Mesodermal cell (in vitro differentiated cells): ENCODE measurements around the gene UTP18. TPM values are rescaled to one million over a fixed set of nuclear protein-coding genes. Genes with fewer than 3 reads are reported as not detected.
A peak's percentile ranks its signal among the peaks of the same experiment; 100 is the strongest.
"Not testable (repeated sequence)": the region's sequence is repeated elsewhere in the genome, so short reads cannot be mapped to it uniquely, and the experiment has no call there.

Source experiments
- H3K27ac ChIP-seq: 2 replicates; pipeline ENCODE4 v1.7.0; 2013; ENCODE audit warnings: mild to moderate bottlenecking, low read depth, low read length, moderate library complexity; ENCODE audit not compliant: severe bottlenecking
- H3K36me3 ChIP-seq: 2 replicates; pipeline ENCODE4 v1.7.1; 2013; ENCODE audit warnings: mild to moderate bottlenecking, low read length, moderate library complexity; ENCODE audit not compliant: control insufficient read depth, insufficient read depth
- H3K4me1 ChIP-seq: one replicate; pipeline ENCODE4 v1.7.1; 2013; ENCODE audit warnings: mild to moderate bottlenecking, low read length; ENCODE audit not compliant: insufficient read depth, control insufficient read depth, poor library complexity, severe bottlenecking
- H3K4me3 ChIP-seq: 2 replicates; pipeline ENCODE4 v1.7.0; 2013; ENCODE audit warnings: low read length, control low read depth, mild to moderate bottlenecking; ENCODE audit not compliant: insufficient read depth, poor library complexity, severe bottlenecking; ENCODE audit errors: extremely low read depth
- H3K9me3 ChIP-seq: 2 replicates; pipeline ENCODE4 v1.7.1; 2013; ENCODE audit warnings: mild to moderate bottlenecking, low read length, moderate library complexity; ENCODE audit not compliant: control insufficient read depth
- WGBS, 2 experiments: methylation state at CpG; one replicate each; pipeline ENCODE4 v1.1.5; 2013; ENCODE audit warnings: missing lambda C conversion rate in 2 of 2; ENCODE audit not compliant: insufficient coverage in 2 of 2; 5-methylcytosine and 5-hydroxymethylcytosine counted together
- polyA plus RNA-seq, 2 experiments: library from polyadenylated mRNA; stranded (reverse); fragments of 50-300 nt; gene quantifications; one replicate each; pipeline ENCODE4 v1.2.3, GENCODE V29; 2013

Gene UTP18
- polyA plus RNA-seq (2013, experiment 1 of 2) = 42.9 TPM
- 42.9 TPM for polyA plus RNA-seq (2013, experiment 2 of 2)

DNA sequence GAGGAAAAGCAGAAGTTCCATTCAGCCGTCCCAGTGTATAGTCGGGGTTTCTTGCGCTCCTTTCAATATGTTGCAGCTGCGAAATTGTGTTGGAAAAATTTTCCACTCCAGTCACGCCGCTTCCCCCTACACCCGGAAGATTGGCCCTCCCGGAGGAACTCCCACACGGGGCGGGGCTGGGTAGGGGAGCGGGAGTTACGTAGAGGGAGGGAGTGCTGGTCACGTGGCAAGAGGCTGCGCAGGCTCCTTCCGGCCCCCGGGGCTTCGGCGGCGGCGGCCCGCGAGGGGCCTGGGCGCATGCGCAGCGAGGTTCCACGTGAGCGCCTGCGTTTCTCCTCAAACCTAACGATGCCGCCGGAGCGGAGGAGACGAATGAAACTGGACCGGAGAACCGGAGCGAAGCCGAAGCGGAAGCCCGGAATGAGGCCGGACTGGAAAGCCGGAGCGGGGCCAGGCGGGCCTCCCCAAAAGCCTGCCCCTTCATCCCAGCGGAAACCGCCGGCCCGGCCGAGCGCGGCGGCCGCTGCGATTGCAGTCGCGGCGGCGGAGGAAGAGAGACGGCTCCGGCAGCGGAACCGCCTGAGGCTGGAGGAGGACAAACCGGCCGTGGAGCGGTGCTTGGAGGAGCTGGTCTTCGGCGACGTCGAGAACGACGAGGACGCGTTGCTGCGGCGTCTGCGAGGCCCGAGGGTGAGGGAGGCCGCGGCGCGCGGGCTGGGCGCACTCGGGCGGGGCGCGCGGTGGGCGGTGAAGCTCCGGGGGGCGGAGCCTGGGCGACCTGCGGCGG lies at the start of gene UTP18:
Gene UTP18, plus strand, starts transcription at position 310 of the 787 bp plus-strand sequence. Its CDS starts 39 bp downstream, at position 349.
- Histone ChIP-seq H3K27ac (peak within 1 kb of the TSS; percentile 100), H3K9me3 (no peaks in the 10 kb centered on the region), H3K4me1 (peaks cover 18% of the 10 kb centered on the region), H3K4me3 (peak within 1 kb of the TSS; percentile 99), H3K36me3 (peaks cover 48% of the 10 kb centered on the region)
- 1% methylated on average over 69 to 77 of the region's 93 CpGs for WGBS, 2 experiments

DNA sequence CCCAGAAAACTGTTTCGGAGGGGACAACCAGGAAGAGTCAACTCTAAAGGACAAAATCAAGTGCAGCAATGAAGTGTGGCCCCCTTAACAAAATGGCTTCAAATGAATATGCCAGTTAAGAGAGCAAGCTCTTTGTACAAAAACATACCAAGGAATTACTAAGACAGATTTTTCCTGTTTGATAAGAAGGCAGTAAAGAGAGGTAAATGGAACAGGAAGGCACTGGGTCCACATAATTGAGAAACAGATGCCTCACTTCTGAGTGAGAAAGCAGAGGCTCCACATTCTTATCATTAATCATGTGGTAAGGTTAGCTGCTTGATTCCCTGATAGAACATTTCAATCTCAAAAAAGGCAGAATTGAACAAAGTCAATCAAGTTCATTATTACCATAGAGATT lies 45.4 kb upstream of the UTP18 start:
- Histone ChIP-seq H3K4me3 (no peak overlapping the region), H3K4me1 (no peaks in the 10 kb centered on the region), H3K9me3 (no peaks in the 10 kb centered on the region), H3K27ac (peak overlapping the region; percentile 30), H3K36me3 (peaks cover 57% of the 10 kb centered on the region)
- 100% methylated on average over 1 of the region's 1 CpG; no CpG with 5 or more reads in 1 of the 2 experiments for WGBS, 2 experiments

DNA sequence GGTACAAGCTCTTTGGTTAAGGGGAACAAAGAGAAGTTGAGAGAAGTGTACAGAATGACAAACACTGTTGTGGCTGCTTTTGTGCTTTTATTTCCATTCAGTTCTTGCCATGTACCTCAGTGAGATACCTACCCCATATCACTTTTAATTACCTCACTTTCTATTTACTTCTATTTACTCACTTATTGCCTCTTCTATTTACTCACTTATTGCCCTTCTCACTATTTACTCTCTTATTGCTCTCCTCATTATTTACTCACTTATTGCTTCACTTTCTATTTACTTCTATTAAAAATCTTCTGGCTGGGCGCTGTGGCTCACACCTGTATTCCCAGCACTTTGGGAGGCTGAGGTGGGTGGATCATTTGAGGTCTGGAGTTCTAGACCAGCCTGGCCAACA lies 42.4 kb upstream of the UTP18 start:
- H3K36me3 ChIP-seq = peaks cover 67% of the 10 kb centered on the region
- H3K27ac ChIP-seq = no peak overlapping the region
- no peaks in the 10 kb centered on the region for H3K4me1 ChIP-seq
- no peak overlapping the region for H3K4me3 ChIP-seq
- WGBS, 2 experiments = no CpG with 5 or more reads among the region's 1 CpG
- H3K9me3 ChIP-seq = no peaks in the 10 kb centered on the region

DNA sequence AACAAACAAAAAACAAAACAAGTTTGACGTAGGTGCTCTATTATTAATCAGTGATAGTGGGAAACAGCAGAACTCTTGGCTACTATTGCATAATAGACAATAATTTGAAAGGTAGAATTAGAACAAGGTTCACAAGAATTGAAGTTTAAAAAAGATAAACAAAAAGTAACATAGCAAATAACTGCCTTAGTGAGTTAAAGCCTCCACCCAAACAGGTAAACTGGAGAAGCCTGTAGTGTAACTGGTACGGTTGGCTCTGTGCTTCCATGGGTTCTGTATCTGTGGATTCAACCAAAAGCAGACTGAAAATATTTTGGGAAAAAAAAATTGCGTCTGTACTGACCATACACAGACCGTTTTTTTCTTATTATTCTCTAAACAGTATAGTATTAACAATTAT lies 39.0 kb upstream of the UTP18 start:
- H3K9me3 ChIP-seq = no peaks in the 10 kb centered on the region
- H3K4me3 ChIP-seq = no peak overlapping the region
- H3K4me1 ChIP-seq = no peaks in the 10 kb centered on the region
- H3K36me3 ChIP-seq = peaks cover 74% of the 10 kb centered on the region
- 50% methylated on average over 1 of the region's 4 CpGs; no CpG with 5 or more reads in 1 of the 2 experiments for WGBS, 2 experiments
- H3K27ac ChIP-seq = no peak overlapping the region

DNA sequence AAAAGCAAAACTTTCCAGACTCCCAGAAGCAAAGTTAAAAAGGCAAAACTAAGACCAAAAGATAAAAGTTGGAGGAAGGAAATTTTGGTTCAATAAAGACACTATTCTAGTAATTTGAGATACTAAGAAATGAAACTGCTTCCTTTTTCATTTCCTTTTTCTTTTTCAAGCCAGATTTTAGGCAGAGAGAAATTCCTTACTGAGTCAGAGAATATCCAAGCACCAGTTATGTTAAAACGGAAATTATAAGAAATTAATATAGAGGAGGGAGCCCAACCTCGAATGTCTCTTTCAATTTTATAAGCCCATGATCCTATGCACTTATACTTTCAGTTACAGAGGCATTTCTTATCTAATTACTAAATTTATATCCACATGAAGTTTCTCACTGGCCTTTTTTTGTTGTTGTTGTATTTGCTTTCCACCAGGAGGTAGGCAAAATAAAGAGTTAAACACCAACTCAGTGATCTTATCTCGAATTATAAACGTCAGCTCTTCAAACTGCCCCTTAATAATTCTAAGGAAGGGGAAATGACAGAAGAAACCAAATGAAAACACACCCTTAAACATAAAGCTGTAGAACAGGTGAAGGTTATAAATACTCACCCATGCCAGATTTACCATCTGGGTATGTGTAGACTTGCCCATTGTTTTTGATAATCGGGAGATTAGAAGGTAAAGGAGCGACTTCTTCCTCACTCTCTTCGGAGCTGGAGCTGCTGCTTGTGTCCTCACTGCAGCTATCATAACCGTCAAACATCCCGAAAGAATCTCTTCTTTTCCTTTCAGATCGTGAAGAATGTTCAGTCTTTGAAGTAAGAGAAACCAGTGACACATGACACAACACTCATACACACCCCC lies 35.7 kb upstream of the UTP18 start:
- Histone ChIP-seq H3K4me3 (no peak overlapping the region), H3K9me3 (no peaks in the 10 kb centered on the region), H3K36me3 (peaks cover 49% of the 10 kb centered on the region), H3K27ac (no peak overlapping the region), H3K4me1 (no peaks in the 10 kb centered on the region)
- WGBS, 2 experiments = 73 to 100% methylated on average over 1 to 2 of the region's 10 CpGs

DNA sequence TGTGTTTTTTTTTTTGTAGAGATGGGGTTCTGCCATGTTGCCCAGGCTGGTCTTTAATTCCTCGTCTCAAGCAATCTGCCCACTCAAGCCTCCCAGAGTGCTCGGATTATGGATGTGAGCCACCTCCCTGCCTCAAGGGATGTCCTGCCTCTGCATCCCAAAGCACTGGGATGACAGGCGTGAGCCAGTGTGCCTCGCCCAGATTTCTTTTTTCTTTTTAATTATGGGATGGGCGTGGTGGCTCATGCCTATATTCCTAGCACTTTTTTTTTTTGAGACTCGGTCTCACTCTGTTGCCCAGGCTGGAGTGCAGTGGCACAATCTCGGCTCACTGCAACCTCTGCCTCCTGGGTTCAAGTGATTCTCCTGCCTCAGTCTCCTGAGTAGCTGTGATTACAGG lies 34.8 kb upstream of the UTP18 start:
- H3K9me3 ChIP-seq = not testable (repeated sequence)
- 91 to 96% methylated on average over 4 to 7 of the region's 7 CpGs for WGBS, 2 experiments

DNA sequence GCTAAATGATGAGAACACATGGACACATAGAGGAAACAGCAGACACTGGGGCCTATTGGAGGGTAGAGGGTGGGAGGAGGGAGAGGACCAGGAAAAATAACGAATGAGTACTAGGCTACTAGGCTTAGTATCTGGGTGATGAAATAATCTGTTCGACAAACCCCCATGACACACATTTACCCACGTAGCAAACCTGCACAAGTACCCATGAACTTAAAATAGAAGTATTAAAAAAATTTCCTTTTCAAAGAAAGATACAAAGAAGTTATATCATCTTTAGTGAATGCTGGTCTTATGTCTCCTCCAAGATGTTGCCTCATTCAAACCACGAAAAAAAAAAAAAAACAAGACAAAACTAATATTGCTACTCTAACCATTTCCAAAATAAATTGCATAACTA lies 32.2 kb upstream of the UTP18 start:
- Histone ChIP-seq H3K4me1 (no peaks in the 10 kb centered on the region), H3K4me3 (no peak overlapping the region), H3K27ac (no peak overlapping the region), H3K9me3 (no peaks in the 10 kb centered on the region), H3K36me3 (peaks cover 18% of the 10 kb centered on the region)
- no CpG with 5 or more reads among the region's 4 CpGs for WGBS, 2 experiments

More for the DNA sequence above, 34.8 kb upstream of the UTP18 start:
- not testable (repeated sequence) for H3K27ac ChIP-seq, H3K4me3 ChIP-seq, H3K4me1 ChIP-seq
- H3K36me3 ChIP-seq = peaks cover 40% of the 10 kb centered on the region

DNA sequence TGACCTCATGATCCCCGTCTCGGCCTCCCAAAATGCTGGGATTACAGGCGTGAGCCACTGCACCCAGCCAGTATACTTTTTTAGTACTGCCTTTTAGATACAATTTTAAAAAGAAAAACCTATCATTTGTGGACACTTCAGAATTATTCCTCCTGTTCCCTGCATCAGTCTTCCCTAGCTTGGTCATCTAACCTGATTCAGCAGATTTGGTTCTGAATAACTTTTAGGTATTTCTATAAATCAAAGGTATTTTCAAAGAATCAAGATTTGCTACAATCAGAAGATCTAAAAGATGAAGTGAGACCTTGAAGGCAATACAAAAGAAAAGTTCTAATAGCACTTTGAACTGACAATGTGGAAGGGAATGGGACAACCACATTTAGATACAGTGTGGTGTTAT lies 30.5 kb upstream of the UTP18 start:
- H3K27ac ChIP-seq = no peak overlapping the region
- no peak overlapping the region for H3K4me3 ChIP-seq
- peaks cover 2% of the 10 kb centered on the region for H3K36me3 ChIP-seq
- no peaks in the 10 kb centered on the region for H3K9me3 ChIP-seq
- no peaks in the 10 kb centered on the region for H3K4me1 ChIP-seq
- 96 to 100% methylated on average over 2 to 3 of the region's 3 CpGs for WGBS, 2 experiments

DNA sequence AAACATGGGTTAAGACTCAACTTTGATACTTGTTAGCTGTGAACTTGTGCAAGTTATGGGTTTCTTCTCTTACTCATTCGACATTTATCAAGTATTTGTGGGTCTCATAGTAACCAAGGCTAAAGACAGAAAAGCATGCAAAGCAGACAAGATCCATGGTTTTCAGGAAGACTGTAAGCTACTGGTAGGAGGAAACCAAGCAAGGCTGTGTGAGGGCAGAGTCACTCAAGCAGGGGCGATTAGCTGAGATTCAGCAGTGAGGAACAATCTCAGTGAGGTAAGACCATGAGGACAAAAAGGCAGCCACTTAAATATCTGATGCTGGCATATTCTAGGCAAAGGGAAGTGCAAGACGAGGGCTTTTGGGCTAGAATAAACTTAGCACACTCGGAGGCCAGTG lies 30.0 kb upstream of the UTP18 start:
- H3K27ac ChIP-seq = no peak overlapping the region
- H3K4me1 ChIP-seq = no peaks in the 10 kb centered on the region
- no peak overlapping the region for H3K4me3 ChIP-seq
- no peaks in the 10 kb centered on the region for H3K36me3 ChIP-seq
- H3K9me3 ChIP-seq = no peaks in the 10 kb centered on the region
- 95 to 97% methylated on average over 3 of the region's 4 CpGs for WGBS, 2 experiments

DNA sequence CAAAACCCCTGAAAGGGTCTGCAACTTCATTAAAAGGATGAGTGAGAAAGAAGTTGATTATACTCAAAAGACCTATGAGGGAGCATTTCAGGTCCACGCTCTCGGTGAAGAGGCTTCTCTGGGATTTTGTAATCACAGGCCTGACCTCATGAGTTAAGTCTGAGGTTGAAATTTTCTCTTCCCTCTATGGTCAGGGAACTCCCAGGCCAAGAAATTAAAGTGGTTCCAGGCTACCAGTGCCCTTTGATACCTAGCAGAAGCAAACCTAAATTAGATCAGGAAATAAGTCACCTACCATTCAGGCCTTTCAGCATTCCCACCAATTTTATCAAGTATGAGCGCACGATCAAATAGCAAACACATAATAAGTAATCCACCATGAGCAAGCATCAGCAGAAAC lies 28.3 kb upstream of the UTP18 start:
- Histone ChIP-seq H3K4me1 (no peaks in the 10 kb centered on the region), H3K9me3 (no peaks in the 10 kb centered on the region), H3K4me3 (no peak overlapping the region), H3K36me3 (no peaks in the 10 kb centered on the region), H3K27ac (no peak overlapping the region)
- 100% methylated on average over 2 of the region's 4 CpGs; no CpG with 5 or more reads in 1 of the 2 experiments for WGBS, 2 experiments
